GM23338 (cell line): ENCODE data around the gene NR4A2. TPM values are rescaled to one million over a fixed set of nuclear protein-coding genes. Genes with fewer than 3 reads are reported as not detected.

Source experiments
- ATAC-seq: fragments of 200-7000 bp; cut with Tn5 transposase; 3 replicates; pipeline ENCODE4 v1.9.1; 2020
- DNase-seq: peaks from one replicate; pipeline ENCODE4 v3.0.0-alpha.2; 2015; ENCODE audit warnings: low spot score
- H2AFZ ChIP-seq: fragments of 200-600 bp; sonication (generic); 2 replicates; pipeline ENCODE4 v1.8.0; 2016; ENCODE audit warnings: antibody characterized with exemption, mild to moderate bottlenecking, moderate library complexity
- H3F3A ChIP-seq: fragments of 200-600 bp; sonication (generic); replicated peaks from 2 replicates; pipeline ENCODE4 v1.8.0; 2017; ENCODE audit warnings: antibody characterized with exemption, mixed run types, low read depth
- H3K27ac ChIP-seq: fragments of 200-600 bp; sonication (generic); 2 replicates; pipeline ENCODE4 v1.6.1; 2016; ENCODE audit warnings: low read depth
- H3K27me3 ChIP-seq: fragments of 200-600 bp; sonication (generic); 2 replicates; pipeline ENCODE4 v1.8.0; 2016; ENCODE audit warnings: mild to moderate bottlenecking, mixed run types, moderate library complexity; ENCODE audit not compliant: insufficient read depth
- H3K36me3 ChIP-seq: fragments of 200-600 bp; sonication (generic); 2 replicates; pipeline ENCODE4 v1.8.0; 2016; ENCODE audit warnings: mild to moderate bottlenecking; ENCODE audit not compliant: insufficient read depth
- H3K4me1 ChIP-seq: fragments of 200-600 bp; sonication (generic); 2 replicates; pipeline ENCODE4 v1.8.0; 2016; ENCODE audit warnings: mild to moderate bottlenecking, moderate library complexity; ENCODE audit not compliant: insufficient read depth
- H3K4me2 ChIP-seq: fragments of 200-600 bp; sonication (generic); 2 replicates; pipeline ENCODE4 v1.7.1; 2017; ENCODE audit warnings: mixed run types
- H3K4me3 ChIP-seq: fragments of 200-600 bp; sonication (generic); 2 replicates; pipeline ENCODE4 v1.6.1; 2016; ENCODE audit warnings: mixed run types
- H3K79me2 ChIP-seq: fragments of 200-600 bp; sonication (generic); replicated peaks from 2 replicates; pipeline ENCODE4 v1.8.0; 2017; ENCODE audit warnings: mild to moderate bottlenecking; ENCODE audit not compliant: insufficient read depth
- H3K9me2 ChIP-seq: fragments of 200-600 bp; sonication (generic); 2 replicates; pipeline ENCODE4 v1.8.0; 2017; ENCODE audit not compliant: insufficient read depth
- H4K20me1 ChIP-seq: fragments of 200-600 bp; sonication (generic); replicated peaks from 2 replicates; pipeline ENCODE4 v1.8.0; 2017; ENCODE audit warnings: mild to moderate bottlenecking; ENCODE audit not compliant: insufficient read depth
- H3K27ac Mint-ChIP-seq: 2 replicates; pipeline ENCODE4 v1.8.0; 2020; ENCODE audit warnings: inconsistent platforms, mild to moderate bottlenecking, moderate library complexity, mixed read lengths
- H3K27me3 Mint-ChIP-seq: 3 replicates; pipeline ENCODE4 v1.8.0; 2022; ENCODE audit warnings: low read depth, mild to moderate bottlenecking, moderate library complexity, mixed read lengths, inconsistent platforms; ENCODE audit not compliant: insufficient read depth, poor library complexity
- H3K36me3 Mint-ChIP-seq: 3 replicates; pipeline ENCODE4 v1.8.0; 2021; ENCODE audit warnings: low read depth, mild to moderate bottlenecking, inconsistent platforms, moderate library complexity, mixed read lengths
- H3K4me1 Mint-ChIP-seq: 3 replicates; pipeline ENCODE4 v1.8.0; 2020; ENCODE audit warnings: mild to moderate bottlenecking, inconsistent platforms, mixed read lengths
- H3K4me3 Mint-ChIP-seq: 3 replicates; pipeline ENCODE4 v1.8.0; 2021; ENCODE audit warnings: moderate library complexity, mild to moderate bottlenecking, inconsistent platforms, mixed read lengths
- H3K9me3 Mint-ChIP-seq: 3 replicates; pipeline ENCODE4 v1.8.0; 2020; ENCODE audit warnings: moderate library complexity, mild to moderate bottlenecking, inconsistent platforms, mixed read lengths
- CREB1 ChIP-seq: fragments of 250-450 bp; sonication (Bioruptor Pico); IDR thresholded peaks from 2 replicates; pipeline ENCODE4 v1.5.0; 2020; ENCODE audit warnings: low read depth, mild to moderate bottlenecking, moderate library complexity
- CTCF ChIP-seq, 2 experiments: fragments of 200-600 bp in 1 of 2; sonication (generic) in 1 of 2; conservative IDR thresholded peaks; 2 replicates each; pipeline versions ENCODE4 v1.5.1 to v1.6.1; 2016 to 2017; ENCODE audit warnings: antibody characterized with exemption in 2 of 2, low read depth in 2 of 2, mild to moderate bottlenecking in 2 of 2, moderate library complexity in 1 of 2
- ETS1 ChIP-seq: IDR thresholded peaks from 2 replicates; pipeline ENCODE4 v1.6.1; 2016; ENCODE audit warnings: antibody characterized with exemption
- EZH2 ChIP-seq: fragments of 200-600 bp; sonication (generic); IDR thresholded peaks from one replicate; pipeline ENCODE4 v1.8.0; 2017; ENCODE audit warnings: antibody characterized with exemption, mild to moderate bottlenecking, low read depth; ENCODE audit not compliant: unreplicated experiment
- EZH2phosphoT487 ChIP-seq: fragments of 200-600 bp; sonication (generic); IDR thresholded peaks from one replicate; pipeline ENCODE4 v1.8.1; 2018; ENCODE audit warnings: antibody characterized with exemption; ENCODE audit not compliant: unreplicated experiment
- POLR2AphosphoS5 ChIP-seq: IDR thresholded peaks from 2 replicates; pipeline ENCODE4 v1.6.1; 2016; ENCODE audit warnings: antibody characterized with exemption, low read depth
- ZNF331 ChIP-seq: fragments of 250-450 bp; sonication (Bioruptor Pico); IDR thresholded peaks from 2 replicates; pipeline ENCODE4 v1.5.0; 2020; ENCODE audit warnings: low read depth, mild to moderate bottlenecking, moderate library complexity
- polyA plus RNA-seq: library from polyadenylated mRNA; unstranded; fragments of >200 nt; fragmentation: Nextera tagmentation; extraction: Ambion mirVana; gene quantifications from 2 replicates; pipeline ENCODE4 v1.2.1, GENCODE V29; 2016
- total RNA-seq: library from RNA; depleted of rRNA; stranded (reverse); fragments of >200 nt; shearing (Covaris generic); gene quantifications from 2 replicates; pipeline ENCODE4 v1.2.3, GENCODE V29; 2014
- TF ChIP-seq, protein P1 (sequence below): IDR thresholded peaks from one replicate; pipeline ENCODE4 v1.6.1; 2018; ENCODE audit warnings: antibody characterized with exemption; ENCODE audit not compliant: unreplicated experiment

Gene NR4A2
- total and polyA plus RNA-seq, 2 experiments from 2014 or later = 0.49 to 0.71 TPM

DNA sequence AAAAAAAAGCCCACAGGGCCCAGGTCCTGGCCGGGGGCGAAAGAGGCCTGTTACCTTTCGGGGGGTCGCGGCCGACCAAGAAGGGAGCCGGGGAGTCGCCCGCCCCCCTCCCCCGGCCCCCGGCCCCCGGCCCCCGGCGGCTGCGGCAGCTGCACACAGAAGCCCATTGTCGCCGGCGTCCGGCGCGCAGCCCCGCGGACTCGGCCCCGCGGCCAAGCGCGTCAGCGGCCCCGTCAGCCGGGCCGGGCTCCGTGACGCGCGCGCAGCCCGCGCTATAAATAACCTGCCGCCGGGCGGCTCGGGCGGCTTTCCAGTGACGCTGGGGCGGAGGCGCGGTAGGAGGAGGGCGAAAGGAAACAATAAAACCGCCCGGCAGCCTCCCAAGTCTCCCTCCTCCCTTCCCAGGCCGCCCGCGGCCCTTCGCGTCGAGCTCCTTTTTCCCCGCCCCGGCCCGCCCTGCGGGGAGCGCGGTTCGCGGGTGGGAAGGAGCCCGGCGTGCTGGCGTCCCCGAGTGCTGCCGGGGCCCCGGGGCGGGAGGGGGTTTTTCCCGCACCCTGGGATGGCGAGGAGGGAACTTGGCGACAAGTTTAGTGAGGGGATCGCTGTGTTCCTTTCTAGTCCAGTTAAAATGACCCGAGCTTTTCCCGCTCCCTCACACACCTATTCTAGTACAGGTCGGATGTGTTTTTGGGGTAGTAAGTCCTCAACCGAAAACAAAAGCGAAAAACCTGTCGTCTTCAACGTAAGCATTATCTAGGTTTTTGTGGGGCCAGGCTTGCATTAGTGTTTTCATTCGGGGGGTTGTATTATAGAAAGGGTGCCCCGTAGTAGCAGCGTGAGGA is 10.0 kb upstream of the NR4A2 start:
- ATAC-seq (peak; percentile 71), DNase-seq (peak; percentile 94)
- Mint-ChIP-seq H3K9me3 (no peaks in the 10 kb centered on the region), H3K27me3 (peaks cover 5% of the 10 kb centered on the region), H3K27ac (peak overlapping the region; percentile 98), H3K4me3 (peak overlapping the region; percentile 87), H3K4me1 (peaks cover 40% of the 10 kb centered on the region; the same call in 2 of the 3 replicates), H3K36me3 (no peaks in the 10 kb centered on the region)
- H3K36me3 ChIP-seq = no peaks in the 10 kb centered on the region
- peaks cover 28% of the 10 kb centered on the region for H3K4me1 ChIP-seq
- peak overlapping the region; percentile 88 for H3K4me2 ChIP-seq
- peak overlapping the region; percentile 83 for H3K4me3 ChIP-seq
- H3K79me2 ChIP-seq = no peaks in the 10 kb centered on the region
- peaks cover 51% of the 10 kb centered on the region for H3K27me3 ChIP-seq
- peak overlapping the region; percentile 79; the same call in 1 of the 2 replicates for H3K27ac ChIP-seq
- TF ChIP-seq ETS1 (no peak), ZNF331 (no peak), EZH2phosphoT487 (no peak), EZH2 (peak; percentile 51), CREB1 (CRISPR knock-in tag) (peak; percentile 87), POLR2AphosphoS5 (0 out of 2 replicates have a peak, but pooled peaks have one; percentile 7)
- no peaks in the 10 kb centered on the region for H3F3A ChIP-seq
- no peaks in the 10 kb centered on the region; the same call in 1 of the 2 replicates for H4K20me1 ChIP-seq
- H3K9me2 ChIP-seq = no peaks in the 10 kb centered on the region
- peak overlapping the region; percentile 85 for H2AFZ ChIP-seq

- H3K4me1 ChIP-seq = peaks cover 28% of the 10 kb centered on the region
- peak overlapping the region; percentile 85 for H2AFZ ChIP-seq
- peaks cover 5% of the 10 kb centered on the region for H3K27me3 Mint-ChIP-seq
- H4K20me1 ChIP-seq = no peaks in the 10 kb centered on the region; the same call in 1 of the 2 replicates
- H3K36me3 Mint-ChIP-seq = no peaks in the 10 kb centered on the region
- TF ChIP-seq EZH2 = peak; percentile 51
- TF ChIP-seq EZH2phosphoT487 = no peak
- peak; percentile 42; the same call in 1 of the 2 replicates for TF ChIP-seq CREB1 (CRISPR knock-in tag)
- TF ChIP-seq, protein P1, sequence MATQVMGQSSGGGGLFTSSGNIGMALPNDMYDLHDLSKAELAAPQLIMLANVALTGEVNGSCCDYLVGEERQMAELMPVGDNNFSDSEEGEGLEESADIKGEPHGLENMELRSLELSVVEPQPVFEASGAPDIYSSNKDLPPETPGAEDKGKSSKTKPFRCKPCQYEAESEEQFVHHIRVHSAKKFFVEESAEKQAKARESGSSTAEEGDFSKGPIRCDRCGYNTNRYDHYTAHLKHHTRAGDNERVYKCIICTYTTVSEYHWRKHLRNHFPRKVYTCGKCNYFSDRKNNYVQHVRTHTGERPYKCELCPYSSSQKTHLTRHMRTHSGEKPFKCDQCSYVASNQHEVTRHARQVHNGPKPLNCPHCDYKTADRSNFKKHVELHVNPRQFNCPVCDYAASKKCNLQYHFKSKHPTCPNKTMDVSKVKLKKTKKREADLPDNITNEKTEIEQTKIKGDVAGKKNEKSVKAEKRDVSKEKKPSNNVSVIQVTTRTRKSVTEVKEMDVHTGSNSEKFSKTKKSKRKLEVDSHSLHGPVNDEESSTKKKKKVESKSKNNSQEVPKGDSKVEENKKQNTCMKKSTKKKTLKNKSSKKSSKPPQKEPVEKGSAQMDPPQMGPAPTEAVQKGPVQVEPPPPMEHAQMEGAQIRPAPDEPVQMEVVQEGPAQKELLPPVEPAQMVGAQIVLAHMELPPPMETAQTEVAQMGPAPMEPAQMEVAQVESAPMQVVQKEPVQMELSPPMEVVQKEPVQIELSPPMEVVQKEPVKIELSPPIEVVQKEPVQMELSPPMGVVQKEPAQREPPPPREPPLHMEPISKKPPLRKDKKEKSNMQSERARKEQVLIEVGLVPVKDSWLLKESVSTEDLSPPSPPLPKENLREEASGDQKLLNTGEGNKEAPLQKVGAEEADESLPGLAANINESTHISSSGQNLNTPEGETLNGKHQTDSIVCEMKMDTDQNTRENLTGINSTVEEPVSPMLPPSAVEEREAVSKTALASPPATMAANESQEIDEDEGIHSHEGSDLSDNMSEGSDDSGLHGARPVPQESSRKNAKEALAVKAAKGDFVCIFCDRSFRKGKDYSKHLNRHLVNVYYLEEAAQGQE = no peak
- TF ChIP-seq CTCF (conservative IDR thresholded peaks at IDR 0.05; ENCODE audit: low read depth in 2 of 2) = no peak
- TF ChIP-seq ZNF331 = no peak
- peak; percentile 40; the same call in 1 of the 2 replicates for TF ChIP-seq POLR2AphosphoS5
- peak overlapping the region; percentile 88 for H3K4me2 ChIP-seq
- no peaks in the 10 kb centered on the region for H3K79me2 ChIP-seq
- H3K27ac ChIP-seq = peak overlapping the region; percentile 79; the same call in 1 of the 2 replicates
- H3K9me2 ChIP-seq = no peaks in the 10 kb centered on the region
- H3K4me3 Mint-ChIP-seq = peak overlapping the region; percentile 79
- no peaks in the 10 kb centered on the region for H3F3A ChIP-seq
- no peaks in the 10 kb centered on the region for H3K9me3 Mint-ChIP-seq
- ATAC-seq (peak; percentile 73), DNase-seq (peak; percentile 79)
- peak overlapping the region; percentile 83 for H3K4me3 ChIP-seq
- H3K27me3 ChIP-seq = peaks cover 51% of the 10 kb centered on the region
- H3K36me3 ChIP-seq = no peaks in the 10 kb centered on the region
- H3K4me1 Mint-ChIP-seq = peaks cover 37% of the 10 kb centered on the region; the same call in 2 of the 3 replicates
- H3K27ac Mint-ChIP-seq = peak overlapping the region; percentile 98
Measured at GRCh38 chr2:156341452-156342253, 9.1 kb upstream of the NR4A2 start.
